Suppressor macrophage (primary cell): ENCODE measurements around the gene PRR3.

ENCODE experiments used
- DNase-seq, 4 experiments: peaks; one replicate each; pipeline ENCODE4 v3.0.0-alpha.2; 2020 to 2022

The PRR3 gene

DNA sequence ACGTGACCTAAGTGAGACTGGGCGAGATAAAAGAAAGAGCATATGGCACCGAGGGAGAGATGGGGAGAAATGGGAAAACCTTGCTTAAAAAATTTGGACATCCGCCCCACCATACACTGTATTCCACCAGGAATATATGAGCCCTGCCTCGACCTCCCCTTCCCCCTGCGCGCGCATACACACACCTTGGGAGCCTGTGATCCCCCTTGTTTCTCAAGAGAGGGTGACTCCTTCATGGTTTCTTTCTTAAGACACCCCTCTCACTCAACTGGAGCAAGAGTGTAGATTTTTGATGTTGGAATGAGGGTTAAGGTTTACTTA, 14.6 kb downstream of the PRR3 start:
- no peak for DNase-seq

DNA sequence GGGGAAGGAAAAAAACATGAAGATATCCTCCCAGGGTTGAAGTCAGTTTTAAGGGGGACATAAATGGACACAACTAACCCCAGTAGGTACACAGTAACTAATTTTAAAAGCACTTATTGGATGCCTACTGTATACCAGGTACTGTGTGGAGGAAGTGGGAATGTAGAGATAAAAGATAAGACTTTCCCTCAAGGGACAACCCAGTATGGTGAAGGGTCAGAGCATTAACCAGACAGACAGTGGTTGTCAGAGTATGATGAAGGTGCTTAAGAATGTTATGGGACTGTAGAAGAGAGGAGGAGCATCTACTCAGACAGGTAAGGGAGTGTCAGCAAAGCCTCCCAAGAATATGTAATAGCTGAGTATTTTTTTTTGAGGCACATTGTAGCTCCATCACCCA, 15.1 kb downstream of the PRR3 start:
- no peak for DNase-seq

DNA sequence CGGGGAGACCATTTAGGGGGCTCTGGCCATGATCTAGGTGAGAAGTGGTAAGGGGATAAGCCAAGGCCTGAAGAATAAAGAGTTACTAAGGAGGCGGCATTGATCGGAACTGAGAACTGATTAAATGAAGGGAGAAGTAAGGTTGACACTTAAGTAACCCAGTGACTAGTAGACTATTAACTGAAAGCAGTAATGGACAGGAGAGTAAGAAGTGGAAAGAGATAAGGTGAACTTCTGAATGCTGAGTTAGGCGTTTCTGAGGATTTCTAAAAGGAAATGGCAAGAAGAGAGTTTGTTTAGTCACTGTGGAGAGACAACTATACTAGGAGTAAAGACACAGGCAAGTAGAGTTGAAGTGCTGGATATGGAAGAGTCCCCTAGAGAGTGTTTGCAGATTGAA, 16.0 kb downstream of the PRR3 start:
- DNase-seq: no peak

DNA sequence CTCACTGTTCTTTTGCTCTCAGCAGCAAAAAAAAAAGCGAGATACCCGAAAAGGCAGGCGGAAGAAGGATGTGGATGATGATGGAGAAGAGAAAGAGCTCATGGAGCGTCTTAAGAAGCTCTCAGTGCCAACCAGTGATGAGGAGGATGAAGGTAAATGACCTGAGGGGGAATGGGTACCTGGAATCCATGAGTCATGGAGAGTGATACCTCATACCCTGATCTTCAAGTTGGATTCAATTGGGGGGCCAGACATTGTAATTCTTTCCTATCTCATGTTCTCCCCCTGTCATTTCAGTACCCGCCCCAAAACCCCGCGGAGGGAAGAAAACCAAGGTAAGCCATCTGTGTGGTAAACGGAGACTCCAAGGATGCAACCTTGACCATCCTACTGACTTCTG, 21.0 kb downstream of the PRR3 start:
- no peak for DNase-seq

DNA sequence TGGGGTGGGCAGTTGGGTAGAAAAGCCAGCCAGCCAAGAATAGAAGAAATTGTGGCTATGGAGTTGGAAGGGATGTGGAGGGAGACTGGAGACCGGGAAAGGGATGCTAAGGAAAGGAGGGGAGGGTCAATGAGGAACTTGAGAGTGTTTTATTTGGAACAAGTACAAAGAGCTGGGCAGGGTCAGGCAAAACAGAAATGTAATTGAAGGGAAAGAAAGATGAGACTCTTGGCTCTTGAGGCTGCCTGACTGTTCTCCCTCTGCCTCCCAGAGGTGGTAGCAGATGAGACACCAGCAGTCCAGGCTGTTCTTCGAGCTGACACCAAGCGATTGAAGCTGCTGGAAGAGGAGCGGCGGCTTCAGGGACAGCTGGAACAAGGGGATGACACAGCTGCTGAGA, 26.8 kb downstream of the PRR3 start:
- no peak for DNase-seq

DNA sequence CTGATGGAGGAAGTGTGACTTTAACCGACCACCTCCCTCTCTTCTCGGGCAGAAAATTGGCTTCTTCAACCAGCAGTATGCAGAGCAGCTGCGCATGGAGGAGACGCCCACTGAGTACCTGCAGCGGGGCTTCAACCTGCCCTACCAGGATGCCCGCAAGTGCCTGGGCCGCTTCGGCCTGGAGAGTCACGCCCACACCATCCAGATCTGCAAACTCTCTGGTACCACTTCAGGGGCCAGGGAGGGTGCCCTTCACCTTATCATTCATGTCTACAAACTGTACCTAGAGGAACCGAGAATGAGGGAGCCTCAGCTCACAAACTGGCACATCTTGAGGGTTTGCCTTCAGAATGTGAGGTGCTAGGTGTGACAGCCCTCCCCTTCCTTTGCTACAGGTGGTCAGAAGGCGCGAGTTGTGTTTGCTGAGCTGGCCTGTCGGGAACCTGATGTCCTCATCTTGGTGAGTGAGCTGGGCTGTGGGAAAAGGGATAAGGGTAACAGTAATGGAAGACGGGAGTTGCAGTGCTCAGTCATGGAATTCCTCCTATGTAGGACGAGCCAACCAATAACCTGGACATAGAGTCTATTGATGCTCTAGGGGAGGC, 32.8 kb downstream of the PRR3 start:
- DNase-seq: no peak

DNA sequence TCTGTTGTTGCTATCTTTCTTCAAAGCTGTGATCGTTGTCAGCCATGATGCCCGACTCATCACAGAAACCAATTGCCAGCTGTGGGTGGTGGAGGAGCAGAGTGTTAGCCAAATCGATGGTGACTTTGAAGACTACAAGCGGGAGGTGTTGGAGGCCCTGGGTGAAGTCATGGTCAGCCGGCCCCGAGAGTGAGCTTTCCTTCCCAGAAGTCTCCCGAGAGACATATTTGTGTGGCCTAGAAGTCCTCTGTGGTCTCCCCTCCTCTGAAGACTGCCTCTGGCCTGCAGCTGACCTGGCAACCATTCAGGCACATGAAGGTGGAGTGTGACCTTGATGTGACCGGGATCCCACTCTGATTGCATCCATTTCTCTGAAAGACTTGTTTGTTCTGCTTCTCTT, 33.4 kb downstream of the PRR3 start:
- DNase-seq: no peak

DNA sequence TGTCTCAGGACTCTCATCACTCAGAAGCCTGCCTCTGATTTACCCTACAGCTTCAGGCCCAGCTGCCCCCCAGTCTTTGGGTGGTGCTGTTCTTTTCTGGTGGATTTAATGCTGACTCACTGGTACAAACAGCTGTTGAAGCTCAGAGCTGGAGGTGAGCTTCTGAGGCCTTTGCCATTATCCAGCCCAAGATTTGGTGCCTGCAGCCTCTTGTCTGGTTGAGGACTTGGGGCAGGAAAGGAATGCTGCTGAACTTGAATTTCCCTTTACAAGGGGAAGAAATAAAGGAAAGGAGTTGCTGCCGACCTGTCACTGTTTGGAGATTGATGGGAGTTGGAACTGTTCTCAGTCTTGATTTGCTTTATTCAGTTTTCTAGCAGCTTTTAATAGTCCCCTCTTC, 33.9 kb downstream of the PRR3 start:
- no peak for DNase-seq

DNA sequence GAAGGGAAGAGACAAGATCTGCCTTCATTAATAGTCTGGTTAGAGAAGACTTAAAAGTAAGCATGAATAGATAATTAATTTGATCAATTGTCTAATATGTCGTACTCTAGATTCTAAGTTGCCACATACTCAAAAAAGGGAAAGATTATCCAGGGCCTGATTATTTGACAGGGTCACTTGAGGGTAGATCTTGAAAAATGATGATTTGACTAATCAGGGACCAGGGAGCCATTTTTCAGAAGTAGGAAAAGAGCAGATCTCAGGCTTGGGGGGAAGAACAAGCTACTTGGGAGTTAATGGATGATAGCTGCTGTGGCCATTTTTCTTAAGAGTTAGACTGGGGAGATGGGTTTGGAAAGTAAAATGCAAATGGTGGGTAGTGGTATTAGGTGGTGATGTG, 35.2 kb downstream of the PRR3 start:
- DNase-seq: no peak

DNA sequence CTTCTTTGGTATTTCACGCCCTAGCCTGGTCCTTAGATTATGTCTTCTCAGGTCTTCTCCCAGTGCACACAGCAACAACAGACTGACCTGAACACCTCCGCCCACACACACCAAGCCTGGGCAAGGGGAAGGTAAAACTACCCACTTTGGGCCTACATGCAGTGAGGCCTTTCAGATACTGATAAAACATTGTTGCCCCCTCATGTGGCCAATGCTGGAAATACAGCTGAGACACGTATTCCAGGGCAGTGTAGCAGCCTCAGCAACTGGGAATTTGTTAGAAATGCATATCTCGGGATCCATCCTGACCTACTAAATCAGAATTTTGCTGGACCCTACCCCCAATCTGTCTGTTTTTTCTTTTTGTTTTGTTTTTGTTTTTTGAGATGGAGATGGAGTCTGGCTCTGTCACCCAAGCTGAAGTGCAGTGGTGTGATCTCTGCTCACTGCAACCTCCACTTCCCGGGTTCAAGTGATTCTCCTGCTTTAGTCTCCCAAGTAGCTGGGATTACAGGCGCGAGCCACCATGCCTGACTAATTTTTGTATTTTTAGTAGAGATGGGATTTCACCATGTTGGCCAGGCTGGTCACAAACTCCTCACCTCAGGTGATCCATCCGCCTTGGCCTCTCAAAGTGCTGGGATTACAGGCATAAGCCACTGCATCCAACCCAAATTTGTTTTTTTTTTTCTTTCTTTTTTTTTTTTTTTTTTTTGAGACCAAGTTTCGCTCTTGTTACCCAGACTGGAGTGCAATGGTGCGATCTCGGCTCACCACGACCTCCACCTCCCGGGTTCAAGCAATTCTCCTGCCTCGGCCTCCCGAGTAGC, 40.4 kb downstream of the PRR3 start:
- DNase-seq: peak; percentile 83 to 89 (median 86)

DNA sequence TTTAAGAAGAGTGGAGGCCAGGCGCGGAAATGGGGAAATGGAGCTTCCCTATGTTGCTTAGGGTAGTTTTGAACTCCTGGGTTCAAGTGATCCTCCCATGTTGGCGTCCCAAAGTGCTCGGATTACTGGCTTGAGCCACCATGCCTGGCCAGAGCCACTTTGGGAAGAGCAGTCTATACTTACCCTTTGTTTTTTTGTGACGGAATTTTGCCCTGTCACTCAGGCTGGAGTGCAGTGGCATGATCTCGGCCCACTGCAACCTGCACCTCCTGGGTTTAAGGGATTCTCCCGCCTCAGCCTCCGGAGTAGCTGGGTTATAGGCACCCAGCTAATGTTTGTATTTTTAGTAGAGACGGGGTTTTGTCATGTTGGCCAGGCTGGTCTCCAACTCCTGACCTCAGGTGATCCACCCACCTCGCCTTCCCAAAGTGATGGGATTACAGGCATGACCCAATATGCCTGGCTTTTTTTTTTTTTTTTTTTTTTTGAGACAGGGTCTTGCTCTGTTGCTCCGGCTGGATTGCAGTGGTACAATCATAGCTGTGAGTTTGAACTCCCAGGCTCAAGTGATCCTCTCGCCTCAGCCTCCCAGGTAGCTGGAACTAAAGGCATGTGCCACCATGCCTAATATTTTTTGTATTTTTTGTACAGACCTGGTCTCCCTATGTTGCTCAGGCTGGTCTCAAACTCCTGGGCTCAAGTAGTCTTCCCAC, 42.0 kb downstream of the PRR3 start:
- no peak for DNase-seq

DNA sequence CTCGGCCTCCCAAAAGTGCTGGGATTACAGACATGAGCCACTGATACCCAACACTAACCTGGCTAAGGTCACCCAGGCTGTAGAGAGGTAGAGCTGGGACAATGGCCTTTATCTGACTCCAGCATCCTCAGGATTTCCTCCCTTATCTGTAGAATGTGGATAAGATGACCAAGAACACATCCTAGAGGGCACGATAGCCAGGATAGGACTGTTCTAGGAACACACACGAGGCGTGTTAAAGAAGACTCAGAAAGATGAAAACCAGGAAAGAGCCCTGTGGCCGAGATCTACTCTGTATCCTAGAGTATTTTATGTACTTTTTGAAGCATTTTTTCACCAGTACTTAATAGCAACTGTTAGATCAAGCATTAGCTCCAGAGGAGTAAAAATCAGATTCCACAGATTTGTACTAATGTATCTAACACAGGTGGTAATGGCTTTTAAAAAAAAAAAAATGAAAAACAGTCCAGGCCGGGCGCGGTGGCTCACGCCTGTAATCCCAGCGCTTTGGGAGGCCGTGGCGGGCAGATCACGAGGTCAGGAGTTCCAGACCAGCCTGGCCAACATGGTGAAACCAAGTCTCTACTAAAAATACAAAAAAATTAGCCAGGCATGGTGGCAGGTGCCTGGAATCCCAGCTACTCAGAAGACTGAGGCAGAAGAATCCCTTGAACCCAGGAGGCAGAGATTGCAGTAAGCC, 42.7 kb downstream of the PRR3 start:
- no peak for DNase-seq

DNA sequence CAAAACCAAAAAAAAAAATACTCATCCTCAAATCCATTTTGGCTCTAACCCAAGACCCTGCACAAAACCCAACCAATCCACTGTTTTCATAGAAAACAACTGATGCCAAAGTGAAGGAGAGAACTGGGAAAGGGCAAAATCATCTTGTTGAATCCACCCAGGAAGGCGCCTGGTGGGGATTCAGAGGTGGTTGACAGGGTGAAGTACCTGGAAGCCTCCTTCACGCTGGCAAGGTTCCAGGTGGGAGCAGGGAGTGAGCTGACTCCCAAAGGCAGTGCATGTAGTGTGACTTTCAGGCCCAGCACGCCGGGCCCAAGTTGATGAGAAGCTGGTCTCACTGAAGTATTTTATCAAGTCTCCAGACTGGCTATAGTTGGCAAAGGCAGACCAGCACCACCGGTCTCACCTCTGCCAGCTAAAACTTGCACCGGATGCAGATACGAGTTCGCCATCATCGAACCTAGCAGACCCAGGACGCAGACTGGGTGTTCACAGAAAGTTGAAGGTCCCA, 43.4 kb downstream of the PRR3 start:
- no peak for DNase-seq

DNA sequence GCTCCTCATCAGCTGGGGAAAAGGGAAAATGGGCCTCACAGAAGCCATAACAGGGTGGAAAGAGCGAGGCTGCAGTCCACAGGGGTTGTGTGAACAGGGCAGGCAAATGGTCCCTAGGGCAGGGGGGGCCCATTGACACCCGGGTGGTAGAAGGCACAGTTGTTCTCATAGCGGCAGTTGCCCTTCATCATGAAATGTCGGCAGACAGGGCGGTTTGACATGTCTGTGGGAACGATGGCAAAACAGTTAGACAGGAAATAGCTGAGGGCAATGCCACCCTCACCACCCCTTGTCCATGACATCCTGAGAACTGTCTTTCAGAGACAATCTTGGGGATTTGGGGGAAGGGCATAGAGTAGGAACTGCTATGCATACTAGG, 44.3 kb downstream of the PRR3 start:
- no peak for DNase-seq

DNA sequence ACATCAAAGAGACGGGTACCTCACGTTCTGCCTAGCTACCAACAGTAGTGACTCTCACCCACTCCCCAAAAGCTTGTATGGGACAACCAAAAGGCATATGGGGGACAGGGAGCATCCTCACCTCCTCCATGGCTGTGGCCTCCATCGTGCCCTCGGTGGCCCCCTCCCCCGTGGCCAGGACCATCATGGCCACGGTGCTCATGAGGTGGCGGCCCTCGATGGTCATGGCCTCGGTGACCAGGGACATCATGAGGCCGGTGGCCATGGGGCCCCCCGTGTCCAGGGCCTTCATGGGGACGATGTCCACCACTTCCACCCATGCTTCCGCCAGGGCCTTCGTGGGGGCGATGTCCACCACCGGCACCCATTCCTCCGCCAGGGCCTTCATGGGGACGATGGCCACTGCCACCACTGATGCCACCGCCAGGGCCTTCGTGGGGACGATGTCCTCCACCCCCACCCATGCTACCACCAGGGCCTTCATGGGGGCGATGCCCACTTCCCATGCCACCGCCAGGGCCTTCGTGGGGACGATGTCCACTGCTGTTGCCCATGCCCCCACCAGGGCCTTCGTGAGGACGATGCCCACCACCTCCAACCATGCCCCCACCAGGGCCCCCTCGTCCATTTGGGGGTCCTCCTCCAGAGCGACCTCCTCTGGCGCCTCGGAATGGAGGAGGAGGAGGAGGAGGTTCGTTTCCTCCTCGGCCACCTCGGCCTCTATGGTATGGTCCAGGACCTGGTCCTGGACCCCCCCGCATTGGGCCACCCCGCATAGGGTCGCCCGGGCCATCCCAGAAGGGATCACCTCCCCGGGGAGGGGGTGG, 44.9 kb downstream of the PRR3 start:
- DNase-seq: no peak

DNA sequence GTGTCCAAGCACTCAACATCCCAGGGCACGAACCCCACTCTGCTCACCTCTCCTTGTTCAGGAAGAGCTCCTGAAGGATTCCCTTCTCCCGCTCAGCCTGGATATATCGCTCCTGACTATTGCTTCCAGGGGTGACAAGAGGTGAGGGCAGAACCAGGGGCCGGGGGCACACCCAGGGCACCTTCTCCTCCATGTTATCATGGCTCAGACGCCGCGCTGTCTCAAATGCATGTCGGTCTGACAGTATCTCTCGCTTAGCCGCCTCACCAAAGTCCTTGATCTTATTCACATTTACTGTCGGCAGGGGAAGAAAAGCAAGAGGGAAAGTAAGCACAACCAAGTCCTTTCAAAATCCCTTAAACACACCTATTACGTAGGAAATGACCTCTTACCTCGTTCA, 46.9 kb downstream of the PRR3 start:
- no peak for DNase-seq

DNA sequence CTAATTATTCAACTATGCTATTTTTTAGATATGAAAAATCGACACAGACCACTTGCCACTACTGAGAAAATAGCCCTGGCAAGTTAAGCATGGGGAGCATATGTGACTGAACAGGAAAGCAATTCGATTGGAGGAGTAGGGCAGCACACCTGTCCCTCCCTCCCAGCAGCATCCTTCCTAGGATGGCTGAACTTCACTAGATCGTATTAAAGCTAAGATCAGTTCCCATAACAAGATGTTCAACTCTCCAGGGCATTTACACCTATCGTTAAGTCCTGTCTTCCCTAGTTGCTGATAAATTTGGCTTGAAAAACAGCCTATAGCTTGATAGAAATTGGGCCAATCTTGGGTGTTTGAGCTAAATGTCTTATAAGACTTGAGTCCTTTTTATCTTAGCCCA, 53.0 kb downstream of the PRR3 start:
- no peak for DNase-seq

DNA sequence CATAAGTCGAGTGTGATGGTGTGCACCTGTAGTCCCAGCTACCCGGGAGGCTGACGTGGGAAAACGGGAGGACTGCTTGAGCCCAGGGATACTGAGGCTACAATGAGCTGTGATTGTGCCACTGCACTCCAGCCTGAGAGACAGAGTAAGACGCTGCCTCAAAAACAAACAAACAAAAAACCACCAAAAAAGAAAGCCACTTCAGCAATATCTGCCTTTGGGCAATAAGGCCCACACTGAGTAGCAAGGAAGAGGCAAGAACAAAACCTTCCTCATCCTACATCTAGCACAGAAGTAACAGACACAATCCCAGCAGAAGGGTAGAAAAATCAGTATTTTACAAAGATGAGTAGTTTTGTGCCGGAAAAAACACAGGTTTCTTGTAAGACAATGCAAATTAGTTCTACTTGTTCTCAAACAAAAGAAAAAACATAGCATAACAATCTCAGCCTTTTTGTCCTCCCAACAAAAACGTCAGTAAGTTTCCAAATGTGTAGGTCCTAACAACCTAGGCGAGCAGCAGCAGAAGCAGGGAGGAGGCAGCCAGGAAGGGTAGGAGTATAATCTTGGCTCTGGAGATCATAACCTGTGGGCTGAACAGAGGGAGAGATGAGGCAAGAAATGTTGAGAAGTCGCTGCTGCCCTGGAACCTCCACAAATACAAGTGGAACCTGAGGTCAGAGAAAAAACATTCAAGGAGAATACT, 54.2 kb downstream of the PRR3 start:
- no peak for DNase-seq

DNA sequence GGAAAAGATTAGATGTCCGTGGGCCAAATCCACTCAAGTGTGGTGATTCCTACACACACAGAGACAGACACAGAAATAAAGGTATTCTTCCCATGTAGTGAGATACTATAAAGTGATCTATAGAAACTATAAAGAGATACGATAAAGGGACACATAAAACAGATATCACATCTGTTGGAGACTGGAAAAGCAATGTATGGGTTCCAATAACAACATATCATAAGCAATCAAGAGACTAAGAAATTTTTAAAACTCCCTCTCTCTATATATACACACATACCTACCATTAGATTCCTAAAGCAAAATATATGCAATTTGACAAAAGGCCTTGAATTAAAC, 54.7 kb downstream of the PRR3 start:
- no peak for DNase-seq

DNA sequence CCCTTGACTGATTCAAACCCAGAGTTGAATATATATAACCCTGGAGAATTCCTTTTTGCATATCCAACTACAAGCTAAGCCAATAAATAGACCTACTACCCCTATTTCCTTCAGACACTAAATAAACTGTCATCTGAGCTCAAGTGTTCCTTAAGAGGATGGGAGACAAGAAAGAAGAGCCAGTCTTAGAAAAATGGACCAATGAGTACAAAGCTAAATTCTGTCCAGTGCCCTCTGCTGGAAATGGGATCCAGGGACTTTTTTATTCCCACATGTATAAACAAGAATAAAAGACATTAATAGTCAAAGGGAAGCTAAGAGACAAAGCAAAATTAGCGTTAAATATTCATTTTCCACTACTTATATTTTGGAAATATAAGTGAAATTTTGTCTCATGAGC, 55.1 kb downstream of the PRR3 start:
- DNase-seq: peak in 1 of 4 experiments; percentile 23

DNA sequence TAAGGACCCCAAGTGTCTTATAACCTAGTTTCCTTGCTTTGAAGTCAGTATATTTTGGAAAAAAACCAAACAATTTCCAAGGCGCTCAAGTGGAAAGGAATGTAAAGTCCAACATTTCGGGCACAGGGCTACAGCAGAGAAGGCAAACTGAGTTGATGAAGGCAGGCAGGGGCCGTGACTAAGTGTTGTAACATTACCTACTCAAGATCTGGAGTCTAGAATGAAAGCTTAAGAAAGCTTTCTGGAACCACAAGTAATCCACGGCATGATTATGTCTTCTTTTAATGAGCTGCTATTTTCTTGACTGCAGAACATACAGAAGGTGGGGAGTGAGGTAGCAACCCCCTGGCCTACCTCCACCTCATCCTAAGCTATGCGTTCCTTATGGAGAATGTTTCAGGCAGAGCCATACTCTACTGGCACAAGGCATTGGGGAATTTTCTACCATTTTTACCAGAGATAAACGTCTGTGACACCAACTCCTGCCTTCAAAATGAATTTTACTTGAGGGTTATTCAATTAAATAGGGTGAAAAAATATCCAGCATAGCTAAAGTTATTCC, 55.7 kb downstream of the PRR3 start:
- no peak for DNase-seq
